GM12864 (cell line): Measurements from ENCODE around the gene PTPRG.

Experiments used
- DNase-seq: peaks from one replicate; pipeline ENCODE4 v3.0.0-alpha.2; 2011; ENCODE audit warnings: low read depth
- H3K4me3 ChIP-seq: 2 replicates; pipeline ENCODE4 v1.5.1; 2011; ENCODE audit warnings: mild to moderate bottlenecking, low read depth, low read length, control low read depth
- TF ChIP-seq, protein P1 (sequence below): IDR thresholded peaks from 2 replicates; pipeline ENCODE4 v1.5.1; 2011; ENCODE audit warnings: low read depth, mild to moderate bottlenecking, moderate library complexity, low read length, control low read depth, inconsistent platforms; ENCODE audit errors: missing control alignments

PTPRG gene

DNA sequence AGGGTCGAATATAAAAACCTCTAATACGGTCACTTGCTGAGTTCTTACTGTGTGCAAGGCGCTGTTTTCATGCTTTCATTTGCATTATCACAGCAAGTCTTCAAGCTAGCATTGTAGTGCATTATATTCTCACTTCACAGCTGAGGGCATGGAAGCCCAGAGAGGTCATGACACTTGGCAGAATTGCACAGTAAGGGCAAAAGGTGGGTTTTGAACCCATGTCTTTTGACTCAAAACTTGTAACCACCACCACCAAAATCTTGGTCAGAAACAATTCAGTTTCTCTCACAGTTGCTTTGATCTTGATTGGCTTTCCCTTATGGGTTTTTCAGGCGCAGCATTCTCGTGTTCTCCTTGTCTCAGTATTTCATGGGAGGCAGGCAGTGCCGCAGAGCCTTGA, 371.1 kb downstream of the PTPRG start:
- H3K4me3 ChIP-seq = no peak overlapping the region
- no peak for DNase-seq
- TF ChIP-seq, protein P1, sequence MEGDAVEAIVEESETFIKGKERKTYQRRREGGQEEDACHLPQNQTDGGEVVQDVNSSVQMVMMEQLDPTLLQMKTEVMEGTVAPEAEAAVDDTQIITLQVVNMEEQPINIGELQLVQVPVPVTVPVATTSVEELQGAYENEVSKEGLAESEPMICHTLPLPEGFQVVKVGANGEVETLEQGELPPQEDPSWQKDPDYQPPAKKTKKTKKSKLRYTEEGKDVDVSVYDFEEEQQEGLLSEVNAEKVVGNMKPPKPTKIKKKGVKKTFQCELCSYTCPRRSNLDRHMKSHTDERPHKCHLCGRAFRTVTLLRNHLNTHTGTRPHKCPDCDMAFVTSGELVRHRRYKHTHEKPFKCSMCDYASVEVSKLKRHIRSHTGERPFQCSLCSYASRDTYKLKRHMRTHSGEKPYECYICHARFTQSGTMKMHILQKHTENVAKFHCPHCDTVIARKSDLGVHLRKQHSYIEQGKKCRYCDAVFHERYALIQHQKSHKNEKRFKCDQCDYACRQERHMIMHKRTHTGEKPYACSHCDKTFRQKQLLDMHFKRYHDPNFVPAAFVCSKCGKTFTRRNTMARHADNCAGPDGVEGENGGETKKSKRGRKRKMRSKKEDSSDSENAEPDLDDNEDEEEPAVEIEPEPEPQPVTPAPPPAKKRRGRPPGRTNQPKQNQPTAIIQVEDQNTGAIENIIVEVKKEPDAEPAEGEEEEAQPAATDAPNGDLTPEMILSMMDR = no peak

DNA sequence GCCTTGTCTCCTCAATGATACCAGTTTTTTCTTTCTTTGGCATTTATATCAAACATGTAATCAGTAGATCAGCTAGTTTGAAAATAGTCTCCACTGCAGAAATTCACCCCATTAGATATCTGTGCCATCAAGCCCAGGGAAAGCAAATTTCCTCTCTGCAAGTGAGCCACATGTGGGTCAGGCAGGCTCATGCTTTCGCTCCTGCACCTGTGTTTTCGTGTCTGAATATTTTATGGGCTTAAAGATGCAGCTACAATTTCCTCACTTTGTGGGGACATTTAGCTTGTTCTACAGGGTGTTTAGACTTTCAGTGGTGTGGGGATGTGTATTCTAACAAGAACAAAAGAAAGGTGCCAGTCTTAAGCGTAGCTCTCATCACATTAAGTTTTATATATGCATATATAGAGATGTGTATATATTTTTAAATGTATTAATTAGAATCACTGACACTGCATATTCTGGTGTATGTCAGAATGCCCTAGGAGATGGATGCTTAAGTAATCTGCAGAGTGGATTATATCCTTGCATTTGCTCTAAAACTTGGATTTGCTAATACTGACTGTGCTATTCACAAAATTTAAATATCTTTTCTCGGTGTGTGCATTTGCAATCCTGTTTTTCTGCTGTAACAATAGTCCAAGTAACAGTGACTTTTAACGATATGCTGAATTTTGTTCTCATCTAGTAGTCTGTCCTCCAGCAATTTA, 372.6 kb downstream of the PTPRG start:
- TF ChIP-seq, protein P1 = no peak
- no peak overlapping the region for H3K4me3 ChIP-seq
- no peak for DNase-seq

DNA sequence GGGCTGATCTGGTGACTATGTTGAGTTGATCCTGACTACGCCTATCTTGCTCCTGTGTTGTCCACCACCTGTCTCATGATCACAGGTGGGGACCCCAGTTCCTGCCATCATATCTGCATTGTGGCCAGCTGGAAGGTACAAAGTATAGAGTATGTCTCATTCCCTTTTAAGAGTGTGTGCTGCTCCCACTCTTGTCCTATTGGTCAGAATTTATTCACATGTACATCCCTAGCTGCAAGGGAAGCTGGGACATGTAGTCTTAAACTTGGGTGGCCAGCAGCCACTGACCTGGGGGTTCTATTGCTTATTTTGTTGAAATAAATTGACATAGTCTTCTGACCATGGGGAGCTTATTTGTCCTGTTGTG, 373.1 kb downstream of the PTPRG start:
- TF ChIP-seq, protein P1 = no peak
- H3K4me3 ChIP-seq = no peak overlapping the region
- DNase-seq = no peak

DNA sequence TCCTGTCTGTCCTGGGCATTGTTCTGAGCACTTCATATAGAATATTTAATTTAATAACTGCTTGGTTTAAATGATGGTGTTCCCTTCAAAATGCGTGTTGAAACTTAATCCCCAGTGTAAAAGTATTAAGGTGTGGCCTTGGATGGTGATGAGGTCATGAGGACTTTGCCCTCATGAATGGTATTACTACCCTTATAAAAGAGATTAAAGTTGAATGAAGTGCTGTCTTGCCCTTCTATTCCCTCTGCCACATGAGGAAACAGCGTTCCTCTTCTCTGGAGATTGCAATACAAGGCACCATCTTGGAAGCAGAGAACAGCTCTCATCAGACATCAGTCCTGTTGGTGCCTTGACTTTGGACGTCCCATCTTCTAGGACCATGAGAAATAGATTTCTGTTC, 374.4 kb downstream of the PTPRG start:
- no peak for DNase-seq
- TF ChIP-seq, protein P1 = no peak
- H3K4me3 ChIP-seq = no peak overlapping the region

DNA sequence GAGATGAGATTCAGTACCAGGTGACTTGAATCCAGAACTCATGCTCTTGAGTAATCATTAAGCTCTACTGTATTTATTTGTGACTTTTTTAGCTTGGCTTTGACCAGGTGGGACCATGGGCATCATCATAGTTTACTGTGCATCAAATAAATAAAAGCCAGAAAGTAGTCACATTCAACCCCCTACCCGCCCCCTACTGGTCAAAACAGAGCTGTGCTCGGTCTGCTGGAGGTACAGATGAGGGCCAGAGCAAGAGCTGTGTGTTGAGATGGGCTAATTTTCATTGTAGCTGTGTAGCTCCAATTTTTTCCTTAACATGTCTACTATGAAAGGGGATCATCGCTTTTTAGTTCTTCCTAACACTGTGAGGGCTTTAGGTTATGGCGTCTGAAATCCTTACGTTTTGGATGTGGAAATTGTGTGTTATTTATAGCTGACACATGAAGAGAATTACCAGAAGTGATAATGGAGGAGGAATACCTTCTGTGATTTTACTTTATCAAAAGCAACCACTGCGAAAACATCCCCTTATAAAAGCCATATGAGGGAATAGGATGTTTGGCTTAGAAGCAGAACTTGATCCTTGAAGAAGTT, 375.1 kb downstream of the PTPRG start:
- DNase-seq = no peak
- TF ChIP-seq, protein P1 = peak; percentile 81
- no peak overlapping the region for H3K4me3 ChIP-seq

DNA sequence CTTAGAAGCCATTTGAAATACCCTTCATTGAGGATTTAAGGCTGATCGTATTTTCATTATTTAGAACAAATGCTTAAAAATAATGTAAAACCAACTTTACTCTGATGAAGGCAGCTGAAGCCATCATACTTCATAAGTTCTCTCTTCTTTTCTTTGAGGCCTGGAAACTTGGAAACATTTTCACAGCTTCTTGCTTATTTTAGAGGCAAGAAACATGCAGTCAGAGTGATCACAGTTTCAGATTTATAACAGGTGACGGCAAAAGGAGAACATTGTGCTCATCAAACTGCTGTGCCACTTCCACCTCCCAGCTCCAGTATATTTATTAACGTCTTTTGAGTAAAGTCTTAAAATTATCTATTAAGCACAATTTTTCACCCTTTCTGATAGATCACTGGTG, 376.1 kb downstream of the PTPRG start:
- DNase-seq = no peak
- H3K4me3 ChIP-seq = no peak overlapping the region
- TF ChIP-seq, protein P1 = no peak
